ENCODE data around the gene RAB39B. TPM values are rescaled to one million over a fixed set of nuclear protein-coding genes. Genes with fewer than 3 reads are reported as not detected.

The RAB39B gene
- total RNA-seq, 1 donor from 2014 or later: not detected

- DNase-seq: no peak
- no peak for ATAC-seq (ENCODE audit: poor library complexity)
- intact Hi-C loops (cut with DNase I): no loop called here
These were observed 47.3 kb downstream of the RAB39B start for GRCh38 chrX:155216940-155217440.

- intact Hi-C loops (cut with DNase I): no loop called here
- peak; percentile 99 for ATAC-seq (ENCODE audit: poor library complexity)
- DNase-seq: peak; percentile 94
These were observed 47.9 kb downstream of the RAB39B start, which contains the start of gene VBP1 for GRCh38 chrX:155216179-155216939. TSS of gene VBP1 (plus strand) at chrX:155216460. CDS start at chrX:155216483, 23 bp downstream.

- intact Hi-C loops (cut with DNase I): no loop called here
- ATAC-seq (ENCODE audit: poor library complexity) (peak; percentile 42), DNase-seq (no peak)
These were observed 48.7 kb downstream of the RAB39B start for GRCh38 chrX:155215443-155216178.

- ATAC-seq (ENCODE audit: poor library complexity) (no peak), DNase-seq (no peak)
- intact Hi-C loops (cut with DNase I): no loop called here
These were observed 50.6 kb downstream of the RAB39B start for GRCh38 chrX:155213731-155214130.

GRCh38 chrX:155211208-155211607 is 53.1 kb downstream of the RAB39B start:
- DNase-seq (no peak), ATAC-seq (ENCODE audit: poor library complexity) (no peak)
- intact Hi-C loops (cut with DNase I): no loop called here

Other genes starting within 250 kb of the RAB39B start
- 38.9 TPM for gene F8, start 241.8 kb downstream of the RAB39B start, total RNA-seq
- 366 TPM for gene FUNDC2, start 237.6 kb downstream of the RAB39B start, total RNA-seq
- 23.3 TPM for gene CMC4, start 193.4 kb downstream of the RAB39B start, total RNA-seq
- gene MTCP1, start 193.4 kb downstream of the RAB39B start, total RNA-seq: 59.2 TPM
- gene BRCC3, start 193.0 kb downstream of the RAB39B start, total RNA-seq: 18.4 TPM
- gene VBP1, start 48.0 kb downstream of the RAB39B start, total RNA-seq: 72.7 TPM
- gene CLIC2, start 70.1 kb upstream of the RAB39B start, total RNA-seq: 10.7 TPM
- gene F8A2, start 117.6 kb upstream of the RAB39B start, total RNA-seq: not detected
- not detected for gene F8A3, start 194.1 kb upstream of the RAB39B start, total RNA-seq